Tibial nerve (tissue), 3 donors: ENCODE measurements around the gene LRRC49.

Experiments used
- CTCF ChIP-seq, 5 experiments: fragments of 200-600 bp in 3 of 5; fragments of 450-650 bp in 2 of 5; sonication (generic) in 3 of 5; IDR thresholded peaks; one replicate each; pipeline ENCODE4 v1.5.1; 2016 to 2019; ENCODE audit warnings: antibody characterized with exemption in 5 of 5, mild to moderate bottlenecking in 3 of 5, moderate library complexity in 2 of 5
- POLR2A ChIP-seq, 2 donors: fragments of 450-650 bp; IDR thresholded peaks; one replicate each; pipeline ENCODE4 v1.6.1; 2017; ENCODE audit warnings: antibody characterized with exemption in 2 of 2, mild to moderate bottlenecking in 2 of 2, moderate library complexity in 2 of 2

GRCh38 chr15:71088683-71089082 lies 196.1 kb downstream of the LRRC49 start:
- TF ChIP-seq CTCF (IDR thresholded peaks at IDR 0.05) (no peak), POLR2A (IDR thresholded peaks at IDR 0.05) (no peak)
